ENCODE results near the gene CLSTN2.

DNA sequence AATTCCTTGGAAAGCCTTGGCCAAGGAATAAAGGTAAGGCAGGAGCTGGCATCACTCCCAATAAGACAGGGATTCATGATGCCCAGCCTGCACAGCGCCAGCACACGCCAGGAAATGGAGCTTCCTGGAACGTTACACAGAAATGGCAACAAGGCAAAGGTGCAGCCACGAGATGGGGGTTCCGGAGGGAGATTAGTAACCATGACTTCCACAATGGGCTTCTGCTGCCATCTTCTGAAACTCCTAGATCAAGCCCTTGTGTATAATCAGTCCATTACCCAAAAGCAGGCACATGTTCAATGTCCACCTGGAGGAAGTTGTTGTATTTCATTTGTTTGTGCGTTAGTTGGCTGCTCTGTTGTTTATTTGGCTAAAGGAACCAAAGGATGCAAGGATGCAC, 611.7 kb downstream of the CLSTN2 start:
- TF ChIP-seq, protein P1, sequence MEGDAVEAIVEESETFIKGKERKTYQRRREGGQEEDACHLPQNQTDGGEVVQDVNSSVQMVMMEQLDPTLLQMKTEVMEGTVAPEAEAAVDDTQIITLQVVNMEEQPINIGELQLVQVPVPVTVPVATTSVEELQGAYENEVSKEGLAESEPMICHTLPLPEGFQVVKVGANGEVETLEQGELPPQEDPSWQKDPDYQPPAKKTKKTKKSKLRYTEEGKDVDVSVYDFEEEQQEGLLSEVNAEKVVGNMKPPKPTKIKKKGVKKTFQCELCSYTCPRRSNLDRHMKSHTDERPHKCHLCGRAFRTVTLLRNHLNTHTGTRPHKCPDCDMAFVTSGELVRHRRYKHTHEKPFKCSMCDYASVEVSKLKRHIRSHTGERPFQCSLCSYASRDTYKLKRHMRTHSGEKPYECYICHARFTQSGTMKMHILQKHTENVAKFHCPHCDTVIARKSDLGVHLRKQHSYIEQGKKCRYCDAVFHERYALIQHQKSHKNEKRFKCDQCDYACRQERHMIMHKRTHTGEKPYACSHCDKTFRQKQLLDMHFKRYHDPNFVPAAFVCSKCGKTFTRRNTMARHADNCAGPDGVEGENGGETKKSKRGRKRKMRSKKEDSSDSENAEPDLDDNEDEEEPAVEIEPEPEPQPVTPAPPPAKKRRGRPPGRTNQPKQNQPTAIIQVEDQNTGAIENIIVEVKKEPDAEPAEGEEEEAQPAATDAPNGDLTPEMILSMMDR (IDR thresholded peaks at IDR 0.05) = no peak
- TF ChIP-seq EP300 (IDR thresholded peaks at IDR 0.05) = no peak

All from tibial nerve (tissue), 4 donors.